Measurements from ENCODE around the gene MRTO4. TPM values are rescaled to one million over a fixed set of nuclear protein-coding genes. Genes with fewer than 3 reads are reported as not detected.

Gene MRTO4
- total and polyA plus RNA-seq, 2 of the 13 experiments (the other 11 are each of a cell fraction or from before 2014, with no cell fraction given) = 28.1 to 59.2 TPM

GRCh38 chr1:19251305-19252196 lies at the start of gene MRTO4, which contains the start of gene EMC1 (continued):
- TF ChIP-seq ZNF318 (CRISPR knock-in tag; IDR thresholded peaks at IDR 0.05) (peak; percentile 14; the same call in 1 of the 2 replicates), ZSCAN20 (CRISPR knock-in tag; IDR thresholded peaks at IDR 0.05; ENCODE audit: borderline replicate concordance) (no peak), ZBTB34 (CRISPR knock-in tag; IDR thresholded peaks at IDR 0.05) (no peak), GLI4 (CRISPR knock-in tag; IDR thresholded peaks at IDR 0.05; ENCODE audit: borderline replicate concordance) (peak; percentile 89), CENPT (CRISPR knock-in tag; IDR thresholded peaks at IDR 0.05; ENCODE audit: low read depth) (no peak), CENPX (CRISPR knock-in tag; IDR thresholded peaks at IDR 0.05) (no peak), U2AF2 (IDR thresholded peaks at IDR 0.05; ENCODE audit: low read depth, low read length) (no peak), ZNF674 (CRISPR knock-in tag; IDR thresholded peaks at IDR 0.05; ENCODE audit: low read depth) (no peak), SP2 (CRISPR knock-in tag; IDR thresholded peaks at IDR 0.05) (peak; percentile 47; the same call in 1 of the 2 replicates), ZNF136 (CRISPR knock-in tag; IDR thresholded peaks at IDR 0.05; ENCODE audit: low read depth) (peak; percentile 87), YEATS4 (CRISPR knock-in tag; IDR thresholded peaks at IDR 0.05; ENCODE audit: borderline replicate concordance) (peak; percentile 95), IRF2 (CRISPR knock-in tag; IDR thresholded peaks at IDR 0.05) (peak; percentile 74; the same call in 1 of the 2 replicates), ATF6 (CRISPR knock-in tag; conservative IDR thresholded peaks at IDR 0.05) (0 out of 2 replicates have a peak, but pooled peaks have one; percentile 39), ZUFSP (CRISPR knock-in tag; IDR thresholded peaks at IDR 0.05; ENCODE audit: borderline replicate concordance) (no peak)
